GOT3 (cell line): Measurements from ENCODE around the gene GOLGA7B.

ENCODE experiments used
- DNase-seq: peaks from one replicate; lab custom pipeline; 2025; ENCODE audit warnings: mixed read lengths; lab: John Stamatoyannopoulos, UW

Gene GOLGA7B

DNA sequence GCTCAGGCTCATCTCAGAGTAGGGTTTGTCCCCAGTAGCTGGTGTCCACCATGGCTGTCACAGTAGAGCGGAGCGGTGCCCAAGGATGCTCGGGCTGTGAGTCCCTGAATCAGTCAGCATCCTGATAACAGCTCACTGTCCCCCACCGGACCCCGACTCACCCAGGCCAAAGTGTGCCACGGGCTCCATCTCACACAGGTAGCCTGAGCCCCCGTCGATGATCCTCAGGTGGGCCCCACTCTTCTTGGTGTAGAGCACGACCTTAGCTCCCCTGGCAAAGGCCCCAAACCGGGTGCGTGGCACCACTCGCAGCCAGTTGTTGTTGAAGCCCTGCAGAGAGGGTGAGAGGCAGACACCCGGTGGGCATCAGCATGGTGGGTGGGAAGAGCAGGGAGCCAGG is 45.4 kb downstream of the GOLGA7B start:
- DNase-seq = no peak

GRCh38 chr10:97895915-97896314 is 46.3 kb downstream of the GOLGA7B start:
- DNase-seq = no peak

DNA sequence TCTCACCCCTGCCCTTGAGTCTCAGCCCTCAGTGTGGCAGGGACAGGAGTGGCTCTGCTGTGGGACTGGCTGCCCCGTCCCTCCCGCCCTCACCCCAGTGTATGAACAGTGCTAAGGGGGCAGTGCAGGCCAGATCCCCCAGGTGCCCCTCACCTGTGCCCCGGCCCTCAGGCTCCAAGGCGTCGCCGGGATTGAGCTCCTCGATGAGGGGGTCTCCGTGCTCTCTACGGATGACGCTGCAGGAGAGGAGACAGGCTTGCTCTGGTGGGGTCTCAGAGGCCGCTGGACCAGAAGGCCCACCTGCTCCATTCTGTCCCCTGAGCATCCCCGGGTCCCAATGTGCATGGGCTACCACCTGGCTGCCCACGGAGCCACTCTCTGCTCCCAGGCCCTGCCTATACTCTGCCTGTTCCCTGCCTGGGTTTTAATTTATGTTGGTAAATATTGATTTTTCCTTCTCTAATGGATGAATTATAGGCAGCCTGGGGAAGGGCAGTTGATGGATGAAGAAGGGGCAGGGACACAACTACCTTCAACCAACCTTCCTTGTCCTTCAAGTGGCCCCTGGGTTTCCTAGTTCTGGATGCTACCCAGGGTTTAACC is 47.2 kb downstream of the GOLGA7B start:
- DNase-seq = no peak

DNA sequence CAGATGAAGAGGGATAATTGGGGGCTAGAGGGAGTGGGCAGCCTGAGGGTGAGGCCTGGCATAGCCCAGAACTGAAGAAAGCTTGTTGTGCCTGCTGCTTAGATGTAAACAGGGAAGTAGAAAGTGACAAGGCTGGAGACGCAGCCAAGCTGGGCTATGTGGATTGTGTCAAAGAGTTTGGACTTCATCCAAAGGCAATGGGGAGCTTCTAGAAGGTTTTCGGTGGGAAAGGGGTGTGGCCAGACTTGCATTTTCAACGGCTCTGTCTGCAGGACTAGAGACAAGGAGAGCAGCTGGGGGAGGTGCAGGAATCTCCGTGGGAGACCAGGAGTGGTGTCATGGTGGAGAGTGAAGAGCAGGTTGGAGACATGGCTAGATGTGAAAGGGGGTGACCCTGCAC is 48.8 kb downstream of the GOLGA7B start:
- no peak for DNase-seq

GRCh38 chr10:97901381-97901780 is 51.7 kb downstream of the GOLGA7B start:
- no peak for DNase-seq

GRCh38 chr10:97903128-97904017 is 53.7 kb downstream of the GOLGA7B start:
- no peak for DNase-seq

- no peak for DNase-seq
Observed at GRCh38 chr10:97904018-97904381, 54.4 kb downstream of the GOLGA7B start.

- no peak for DNase-seq
Observed at GRCh38 chr10:97904576-97904975, 54.9 kb downstream of the GOLGA7B start.

DNA sequence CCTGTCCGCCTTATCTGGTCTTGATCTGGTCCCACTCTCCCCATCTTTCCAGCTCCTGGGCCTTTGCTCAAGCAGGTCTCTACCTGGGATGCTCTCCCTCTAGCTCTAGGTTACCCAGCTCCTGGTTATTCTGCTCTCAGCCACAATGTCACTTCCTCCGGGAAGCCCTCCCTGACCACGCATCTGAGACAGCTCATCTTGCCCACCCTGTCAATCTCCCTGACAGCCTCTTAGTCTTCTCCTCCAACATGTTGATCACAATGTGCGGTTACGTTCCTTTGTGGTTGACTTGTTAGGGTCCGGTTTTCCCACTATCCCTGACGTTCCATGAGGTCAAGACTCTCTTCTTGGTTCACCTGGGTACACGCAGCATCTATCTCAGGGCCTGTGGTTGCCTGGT is 55.6 kb downstream of the GOLGA7B start:
- DNase-seq = no peak

GRCh38 chr10:97907211-97907610 is 57.6 kb downstream of the GOLGA7B start:
- DNase-seq = no peak

DNA sequence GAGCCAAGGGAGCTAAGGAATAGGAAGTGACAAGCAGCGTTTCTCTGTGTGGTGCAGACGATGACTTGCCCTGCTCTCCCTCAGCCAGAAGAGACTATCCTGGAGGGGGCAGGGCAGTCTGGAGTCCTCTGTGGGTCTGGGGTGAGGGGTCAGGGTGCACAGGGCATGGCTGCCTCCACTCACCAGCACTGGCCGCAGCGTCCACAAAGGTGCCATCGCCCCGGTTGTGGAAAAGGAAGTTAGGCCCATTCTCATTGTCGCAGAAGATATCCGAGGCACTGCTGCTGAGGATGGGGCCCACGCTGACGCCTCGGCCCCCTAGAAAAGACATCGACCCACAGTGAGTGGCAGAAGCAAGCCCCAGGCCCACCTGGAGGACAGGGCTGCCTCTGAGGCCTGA is 58.2 kb downstream of the GOLGA7B start:
- DNase-seq = no peak

GRCh38 chr10:97910661-97911060 is 61.0 kb downstream of the GOLGA7B start:
- no peak for DNase-seq

DNA sequence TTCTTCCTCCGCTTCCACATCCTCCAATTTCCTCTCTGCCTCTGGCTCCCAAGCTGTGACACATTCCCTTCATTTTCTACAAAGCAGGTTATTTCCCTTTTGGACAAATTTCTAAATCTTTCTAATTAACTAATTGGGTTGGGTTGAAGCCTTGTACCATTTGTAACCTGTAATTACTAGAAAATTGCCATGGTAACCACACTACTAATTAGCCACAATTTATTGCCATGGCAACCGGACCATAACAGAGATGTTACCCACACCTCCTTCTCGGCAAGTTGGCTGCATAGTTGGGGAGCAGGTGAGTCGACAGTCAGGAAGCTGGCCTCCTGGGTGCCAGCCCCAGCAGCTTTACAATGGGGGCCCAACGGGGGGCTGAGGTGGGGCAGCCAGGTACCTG is 61.6 kb downstream of the GOLGA7B start:
- no peak for DNase-seq

DNA sequence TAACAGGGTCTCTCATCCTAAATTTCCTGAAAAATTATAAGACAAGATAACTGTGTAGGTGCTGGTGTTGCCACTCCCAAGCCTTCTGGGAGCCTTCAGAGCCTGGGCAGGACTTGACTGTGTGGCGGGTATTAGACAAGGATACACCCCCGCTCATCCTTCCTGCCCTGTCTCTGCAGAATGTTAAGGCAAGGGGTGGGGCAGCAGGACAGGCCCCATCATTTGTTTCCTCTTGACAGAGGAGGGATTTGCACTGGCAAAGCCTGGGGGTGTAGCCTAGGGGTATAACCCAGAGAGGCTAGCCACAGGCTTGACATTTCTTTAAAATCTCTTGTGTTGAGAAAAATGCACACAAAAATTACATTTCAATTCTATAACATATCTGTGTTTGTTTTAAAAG is 63.5 kb downstream of the GOLGA7B start:
- no peak for DNase-seq

- DNase-seq = no peak
Observed at GRCh38 chr10:97913614-97914013, 64.0 kb downstream of the GOLGA7B start.

DNA sequence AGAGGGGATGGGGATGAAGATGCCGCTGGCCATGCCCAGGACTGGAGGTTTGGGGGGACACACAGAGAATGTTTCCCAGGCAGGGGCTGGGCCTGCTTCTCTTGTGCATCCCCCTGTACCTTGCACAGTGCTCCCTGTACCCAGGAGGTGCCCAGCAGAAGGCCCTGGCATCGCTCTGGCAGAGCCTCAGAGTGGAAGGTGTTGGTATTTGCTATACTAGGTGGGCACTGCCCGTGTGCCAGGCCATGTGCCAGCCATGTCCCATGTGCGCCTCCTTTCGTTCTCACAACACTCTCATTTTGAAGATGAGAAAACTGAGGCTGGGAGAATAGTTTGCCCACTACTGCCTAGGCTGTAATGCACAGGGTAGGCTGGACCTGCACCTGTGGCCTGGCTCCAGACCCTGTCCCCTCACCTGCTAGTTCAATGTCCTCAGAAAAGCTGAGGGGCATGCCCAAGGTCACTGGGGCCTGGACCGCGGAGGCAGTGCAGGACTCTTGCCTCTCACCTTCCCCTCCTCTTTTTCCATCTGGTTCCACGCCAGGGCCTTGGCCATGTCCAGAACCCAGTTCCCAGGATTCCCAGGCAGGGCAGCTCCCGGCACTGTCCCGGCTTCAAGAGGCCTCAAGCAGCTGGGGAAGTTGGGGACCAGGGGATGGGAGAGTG is 64.7 kb downstream of the GOLGA7B start:
- DNase-seq = no peak

DNA sequence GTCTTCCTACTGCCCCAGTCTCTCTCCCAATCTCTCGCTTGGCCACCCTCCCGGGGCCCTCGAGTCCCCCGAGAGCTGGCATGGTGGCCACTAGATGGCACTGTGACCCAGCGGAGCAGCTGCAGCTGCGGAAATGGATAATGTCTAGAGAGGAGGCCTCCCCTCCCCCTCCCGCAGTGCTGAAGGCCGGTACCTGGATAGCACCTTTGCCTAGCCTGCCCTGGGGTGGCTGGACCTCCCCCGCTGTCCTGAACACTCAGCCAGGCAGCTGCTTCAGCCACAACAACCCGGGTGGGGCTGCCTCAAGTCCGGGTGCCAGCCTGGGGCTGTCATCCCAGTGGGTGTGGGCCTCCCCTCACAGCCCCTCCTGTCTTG is 65.2 kb downstream of the GOLGA7B start:
- DNase-seq = peak; percentile 6

DNA sequence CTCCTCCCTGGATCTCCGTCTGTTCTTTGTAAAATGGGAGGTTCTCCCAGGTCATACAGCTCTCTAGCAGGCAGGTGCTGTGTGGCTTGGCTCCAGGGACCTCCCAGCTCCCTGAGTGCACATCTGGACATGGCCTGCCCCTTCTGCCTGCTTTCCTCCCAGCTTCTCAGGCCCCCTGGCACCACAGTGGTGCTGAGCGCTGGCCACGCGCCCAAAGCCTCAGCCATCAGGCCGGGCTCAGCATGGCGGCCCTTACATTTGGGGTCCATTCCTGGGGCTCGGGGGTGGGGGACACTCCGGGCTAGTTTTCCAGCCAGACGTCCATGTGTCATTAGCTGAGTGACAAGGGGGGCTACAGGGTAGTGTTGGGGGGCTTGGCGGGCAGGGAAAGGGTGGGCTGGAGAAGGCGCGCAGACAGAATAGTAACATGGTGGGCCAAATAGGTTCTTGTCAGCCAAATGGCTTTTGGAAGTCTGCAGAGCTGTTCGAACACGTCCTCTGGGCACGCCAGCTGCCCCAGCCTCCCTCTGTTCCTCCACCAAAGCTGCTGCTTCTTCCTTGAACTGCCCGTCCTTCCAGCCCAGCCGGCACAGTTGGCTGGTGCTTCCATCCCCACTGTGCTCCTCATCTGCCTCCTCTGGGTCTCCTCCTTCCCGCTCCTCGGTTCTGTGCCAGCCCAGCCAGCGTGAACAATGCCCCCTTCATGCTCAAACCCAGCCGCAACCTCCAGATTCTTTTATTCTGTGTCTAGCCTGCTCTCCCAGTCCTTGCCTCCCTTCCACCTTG is 65.9 kb downstream of the GOLGA7B start:
- no peak for DNase-seq

DNA sequence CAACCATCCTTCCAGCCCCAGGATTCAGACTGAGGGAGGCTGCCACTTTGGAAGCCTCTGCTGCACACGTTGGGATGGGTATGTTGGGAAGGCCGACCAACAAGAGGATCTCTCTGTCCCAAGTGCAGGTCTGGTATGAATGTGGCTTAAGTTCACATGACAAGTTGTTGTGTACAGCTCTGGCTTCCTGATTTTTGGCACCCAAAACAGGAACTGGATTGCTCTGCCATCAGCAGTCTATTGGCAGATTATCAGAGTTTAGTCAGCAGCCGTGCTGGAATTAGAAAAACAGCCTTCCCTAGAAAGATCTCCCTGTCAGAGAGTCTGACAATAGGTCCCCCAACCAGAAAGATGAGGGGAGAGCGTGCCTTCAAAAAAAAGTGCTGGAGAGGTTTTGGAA is 66.9 kb downstream of the GOLGA7B start:
- DNase-seq = no peak

DNA sequence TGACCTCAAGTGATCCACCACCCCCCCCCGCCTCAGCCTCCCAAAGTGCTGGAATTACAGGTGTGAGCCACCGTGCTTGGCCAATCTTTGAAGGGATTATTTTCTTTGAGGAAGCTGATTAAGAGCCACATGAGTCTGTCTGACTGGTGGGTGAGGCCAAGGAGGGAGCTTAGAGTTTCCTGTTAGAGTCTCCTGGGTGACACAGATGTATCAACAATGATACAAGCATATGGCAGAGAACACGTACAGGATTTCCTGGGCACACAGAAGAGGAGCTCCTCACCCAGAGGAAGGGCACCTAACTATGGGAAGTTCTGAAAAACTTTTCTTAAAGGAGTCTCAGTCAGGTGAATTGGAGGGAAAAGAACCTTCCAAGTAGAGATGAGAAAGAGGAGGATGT is 69.4 kb downstream of the GOLGA7B start:
- no peak for DNase-seq

DNA sequence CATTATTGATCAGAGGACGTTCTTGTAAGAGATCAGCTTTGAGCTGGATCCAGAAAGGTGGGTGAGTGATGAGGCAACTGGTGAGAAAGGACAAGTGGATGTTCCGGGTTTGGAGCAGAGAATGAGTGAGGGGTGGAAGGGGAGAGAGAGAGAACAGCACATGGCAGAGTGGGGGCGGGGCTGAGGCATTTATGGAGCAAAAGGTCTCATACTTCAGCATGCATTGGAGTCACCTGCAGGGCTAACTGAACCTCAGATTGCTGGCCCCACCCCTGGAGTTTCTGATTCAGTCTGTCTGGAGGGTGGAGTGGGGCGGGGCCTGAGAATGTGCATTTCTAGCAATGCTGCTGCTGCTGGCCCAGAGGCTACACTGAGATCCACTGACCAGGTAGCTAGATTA is 71.2 kb downstream of the GOLGA7B start:
- DNase-seq = no peak
